HFF-Myc (cell line): Measurements from ENCODE around the gene ALDH3B1.

ENCODE experiments used
- DNase-seq: peaks from one replicate; pipeline ENCODE4 v3.0.0-alpha.2; 2011; ENCODE audit warnings: low read depth; ENCODE audit errors: extremely low read depth
- H3K4me3 ChIP-seq: replicated peaks from 2 replicates; pipeline ENCODE4 v1.5.1; 2011; ENCODE audit warnings: low read depth, mild to moderate bottlenecking, control low read depth, low read length
- CTCF ChIP-seq: IDR thresholded peaks from 2 replicates; pipeline ENCODE4 v1.5.1; 2012; ENCODE audit warnings: mild to moderate bottlenecking, low read depth, low read length, control low read depth; ENCODE audit errors: missing control alignments

The ALDH3B1 gene

GRCh38 chr11:68039526-68040086 is 29.5 kb downstream of the ALDH3B1 start:
- no peak for TF ChIP-seq CTCF
- DNase-seq, result no peak

GRCh38 chr11:68040101-68040956 is 30.2 kb downstream of the ALDH3B1 start:
- peak; percentile 19 for DNase-seq
- no peak for TF ChIP-seq CTCF
- H3K4me3 ChIP-seq, result peak overlapping the region; percentile 57

More at GRCh38 chr11:68039526-68040086, 29.5 kb downstream of the ALDH3B1 start:
- peak overlapping the region; percentile 57 for H3K4me3 ChIP-seq

GRCh38 chr11:68040957-68041591 is 30.9 kb downstream of the ALDH3B1 start:
- no peak for TF ChIP-seq CTCF
- DNase-seq, result no peak
- H3K4me3 ChIP-seq, result peak overlapping the region; percentile 57

- TF ChIP-seq CTCF, result no peak
- no peak for DNase-seq
Observed at GRCh38 chr11:68041617-68042218, 31.6 kb downstream of the ALDH3B1 start.

GRCh38 chr11:68042219-68043028 is 32.3 kb downstream of the ALDH3B1 start:
- no peak overlapping the region for H3K4me3 ChIP-seq
- TF ChIP-seq CTCF, result no peak
- no peak for DNase-seq

More at GRCh38 chr11:68041617-68042218, 31.6 kb downstream of the ALDH3B1 start:
- no peak overlapping the region for H3K4me3 ChIP-seq

- H3K4me3 ChIP-seq, result 0 out of 2 replicates have a peak overlapping the region, but pooled peaks have one; percentile 3
- no peak for DNase-seq
- no peak for TF ChIP-seq CTCF
Observed at GRCh38 chr11:68043029-68043348, 32.9 kb downstream of the ALDH3B1 start.
